H1 (cell line): ENCODE results near the gene RRN3.

ENCODE experiments used
- CTCF ChIP-seq, 3 experiments: IDR thresholded peaks; 1 replicate in 2 of 3; 2 replicates in 1 of 3; pipeline versions ENCODE4 v1.5.1 to v1.6.1; 2011; ENCODE audit warnings: low read length in 3 of 3, mild to moderate bottlenecking in 3 of 3, inconsistent platforms in 2 of 3, low read depth in 1 of 3, moderate library complexity in 1 of 3; ENCODE audit not compliant: insufficient read depth in 1 of 3; ENCODE audit errors: control extremely low read depth in 1 of 3
- HDAC6 ChIP-seq: IDR thresholded peaks from one replicate; pipeline ENCODE4 v1.7.1; 2012; ENCODE audit warnings: low read depth, mild to moderate bottlenecking, inconsistent platforms, low read length, moderate library complexity
- MAX ChIP-seq: IDR thresholded peaks from 2 replicates; pipeline ENCODE4 v1.6.1; 2012; ENCODE audit warnings: inconsistent platforms
- POLR2A ChIP-seq, 2 experiments: IDR thresholded peaks; 1 replicate in 1 of 2; 2 replicates in 1 of 2; pipeline ENCODE4 v1.6.1; 2011; ENCODE audit warnings: low read depth in 2 of 2, low read length in 2 of 2, mild to moderate bottlenecking in 2 of 2; ENCODE audit errors: control extremely low read depth in 1 of 2
- POU5F1 ChIP-seq: IDR thresholded peaks from 2 replicates; pipeline ENCODE4 v1.6.1; 2011; ENCODE audit warnings: low read depth, mild to moderate bottlenecking, low read length, moderate library complexity
- RAD21 ChIP-seq, 2 experiments: IDR thresholded peaks in 1 of 2; conservative IDR thresholded peaks in 1 of 2; 2 replicates each; pipeline ENCODE4 v1.6.1; 2011; ENCODE audit warnings: low read depth in 2 of 2, low read length in 2 of 2, improper control_type of control experiment in 1 of 2, inconsistent platforms in 1 of 2, mild to moderate bottlenecking in 1 of 2, moderate library complexity in 1 of 2
- YY1 ChIP-seq: IDR thresholded peaks from 2 replicates; pipeline ENCODE4 v1.6.1; 2011; ENCODE audit warnings: low read depth, mild to moderate bottlenecking, low read length

GRCh38 chr16:15038689-15039088, 55.4 kb downstream of the RRN3 start:
- TF ChIP-seq CTCF (IDR thresholded peaks at IDR 0.05; ENCODE audit: control extremely low read depth in 1 of 3, insufficient read depth in 1 of 3, low read depth in 1 of 3, low read length in 3 of 3) (no peak), YY1 (no peak), POU5F1 (no peak), HDAC6 (no peak), RAD21 (IDR thresholded peaks at IDR 0.05 in 1 of 2, conservative IDR thresholded peaks at IDR 0.05 in 1 of 2; ENCODE audit: low read depth in 2 of 2, low read length in 2 of 2) (no peak), MAX (no peak), POLR2A (IDR thresholded peaks at IDR 0.05; ENCODE audit: control extremely low read depth in 1 of 2, low read depth in 2 of 2, low read length in 2 of 2) (no peak)
